ENCODE measurements around the gene DELE1.

The DELE1 gene

GRCh38 chr5:141923448-141924313 lies at the start of gene DELE1:
Gene DELE1 (plus strand): TSS chr5:141923871. CDS start chr5:141923942, 71 bp downstream.
- peak; percentile 80 for DNase-seq

- DNase-seq = no peak
Observed at GRCh38 chr5:141873933-141874261, 49.8 kb upstream of the DELE1 start.

- no peak for DNase-seq
Observed at GRCh38 chr5:141874262-141874964, 49.3 kb upstream of the DELE1 start.

- DNase-seq = no peak
Observed at GRCh38 chr5:141875022-141875740, 48.5 kb upstream of the DELE1 start.

GRCh38 chr5:141875795-141876627 lies 47.7 kb upstream of the DELE1 start:
- no peak for DNase-seq

- DNase-seq = no peak
Observed at GRCh38 chr5:141876628-141877355, 46.9 kb upstream of the DELE1 start.

GRCh38 chr5:141877356-141878185 lies 46.1 kb upstream of the DELE1 start:
- no peak for DNase-seq

GRCh38 chr5:141878186-141878710 lies 45.4 kb upstream of the DELE1 start, which contains the start of gene PCDH1:
Gene PCDH1 (minus strand): TSS chr5:141878410. CDS start chr5:141878262, 148 bp downstream.
- DNase-seq = no peak

- DNase-seq = peak; percentile 51
Observed at GRCh38 chr5:141878711-141879425, 44.8 kb upstream of the DELE1 start.

GRCh38 chr5:141879426-141879759 lies 44.3 kb upstream of the DELE1 start:
- no peak for DNase-seq

GRCh38 chr5:141879941-141880738 lies 43.5 kb upstream of the DELE1 start:
- DNase-seq = no peak

- DNase-seq = no peak
Observed at GRCh38 chr5:141880961-141881801, 42.5 kb upstream of the DELE1 start.

- DNase-seq = no peak
Observed at GRCh38 chr5:141881886-141882285, 41.8 kb upstream of the DELE1 start.

GRCh38 chr5:141882594-141883183 lies 41.0 kb upstream of the DELE1 start:
- no peak for DNase-seq

GRCh38 chr5:141883184-141883891 lies 40.3 kb upstream of the DELE1 start:
- DNase-seq = no peak

- DNase-seq = no peak
Observed at GRCh38 chr5:141883892-141884318, 39.8 kb upstream of the DELE1 start.

GRCh38 chr5:141889282-141889871 lies 34.3 kb upstream of the DELE1 start:
- DNase-seq = no peak
